A549 (cell line): Measurements from ENCODE around the gene BRSK2.

Experiments
- CEBPB ChIP-seq, 2 experiments: fragments of >200 bp in 1 of 2; sonication (Bioruptor Twin) in 1 of 2; formaldehyde crosslinking in 1 of 2; IDR thresholded peaks; 2 replicates each; pipeline ENCODE4 v1.6.1; 2012 to 2016
- CTCF ChIP-seq: fragments of >200 bp; sonication (Bioruptor Twin); formaldehyde crosslinking; IDR thresholded peaks from 3 replicates; pipeline ENCODE4 v1.5.1; 2016
- KDM1A ChIP-seq: fragments of 200-600 bp; sonication (generic); IDR thresholded peaks from 2 replicates; pipeline ENCODE4 v1.6.1; 2016; ENCODE audit warnings: low read depth, mild to moderate bottlenecking
- POLR2A ChIP-seq: IDR thresholded peaks from 2 replicates; pipeline ENCODE4 v1.6.1; 2012; ENCODE audit warnings: mild to moderate bottlenecking, low read length

GRCh38 chr11:1469287-1469910 is 79.7 kb downstream of the BRSK2 start:
- TF ChIP-seq KDM1A (no peak), CTCF (no peak), CEBPB (IDR thresholded peaks at IDR 0.05) (no peak), POLR2A (no peak)
